Dedifferentiated amniotic fluid mesenchymal stem cell (primary cell): ENCODE measurements around the gene AIG1.
A peak's percentile ranks its signal among the peaks of the same experiment; 100 is the strongest.
"Not testable (repeated sequence)": the region's sequence is repeated elsewhere in the genome, so short reads cannot be mapped to it uniquely, and the experiment has no call there.

ENCODE experiments used
- DNase-seq: peaks from one replicate; pipeline ENCODE4 v3.0.0-alpha.2; 2016; ENCODE audit errors: extremely low spot score

The AIG1 gene

GRCh38 chr6:143268439-143268838 is 207.8 kb downstream of the AIG1 start:
- DNase-seq = no peak

GRCh38 chr6:143270026-143270425 is 209.3 kb downstream of the AIG1 start:
- DNase-seq = no peak

GRCh38 chr6:143271024-143271423 is 210.3 kb downstream of the AIG1 start:
- peak; percentile 66 for DNase-seq

- no peak for DNase-seq
Measured at GRCh38 chr6:143276436-143276835, 215.7 kb downstream of the AIG1 start.

GRCh38 chr6:143279385-143279784 is 218.7 kb downstream of the AIG1 start:
- no peak for DNase-seq

- peak; percentile 85 for DNase-seq
Measured at GRCh38 chr6:143283887-143284645, 223.4 kb downstream of the AIG1 start.

GRCh38 chr6:143286251-143286795 is 225.6 kb downstream of the AIG1 start:
- peak; percentile 23 for DNase-seq

- DNase-seq = no peak
Measured at GRCh38 chr6:143288923-143289322, 228.2 kb downstream of the AIG1 start.

- no peak for DNase-seq
Measured at GRCh38 chr6:143290206-143290605, 229.5 kb downstream of the AIG1 start.

GRCh38 chr6:143293523-143293922 is 232.8 kb downstream of the AIG1 start:
- no peak for DNase-seq

- DNase-seq = no peak
Measured at GRCh38 chr6:143294265-143294860, 233.7 kb downstream of the AIG1 start.

GRCh38 chr6:143295932-143296331 is 235.2 kb downstream of the AIG1 start:
- DNase-seq = no peak

GRCh38 chr6:143298071-143298470 is 237.4 kb downstream of the AIG1 start:
- no peak for DNase-seq

- DNase-seq = no peak
Measured at GRCh38 chr6:143299253-143300166, 238.8 kb downstream of the AIG1 start.

GRCh38 chr6:143301188-143301587 is 240.5 kb downstream of the AIG1 start:
- DNase-seq = no peak

GRCh38 chr6:143307760-143308159 is 247.1 kb downstream of the AIG1 start:
- DNase-seq = not testable (repeated sequence)

- DNase-seq = no peak
Measured at GRCh38 chr6:143313163-143313562, 252.5 kb downstream of the AIG1 start.

GRCh38 chr6:143321491-143322086 is 260.9 kb downstream of the AIG1 start:
- DNase-seq = no peak

GRCh38 chr6:143322386-143322785 is 261.7 kb downstream of the AIG1 start:
- no peak for DNase-seq

GRCh38 chr6:143323729-143324470 is 263.2 kb downstream of the AIG1 start:
- no peak for DNase-seq
